GM12874 (cell line): ENCODE results near the gene TMEM151B.

Experiments
- TF ChIP-seq, protein P1 (sequence below): IDR thresholded peaks from 2 replicates; pipeline ENCODE4 v1.5.1; 2011; ENCODE audit warnings: low read depth, mild to moderate bottlenecking, control low read depth, low read length, moderate library complexity; ENCODE audit not compliant: insufficient read depth

The TMEM151B gene

DNA sequence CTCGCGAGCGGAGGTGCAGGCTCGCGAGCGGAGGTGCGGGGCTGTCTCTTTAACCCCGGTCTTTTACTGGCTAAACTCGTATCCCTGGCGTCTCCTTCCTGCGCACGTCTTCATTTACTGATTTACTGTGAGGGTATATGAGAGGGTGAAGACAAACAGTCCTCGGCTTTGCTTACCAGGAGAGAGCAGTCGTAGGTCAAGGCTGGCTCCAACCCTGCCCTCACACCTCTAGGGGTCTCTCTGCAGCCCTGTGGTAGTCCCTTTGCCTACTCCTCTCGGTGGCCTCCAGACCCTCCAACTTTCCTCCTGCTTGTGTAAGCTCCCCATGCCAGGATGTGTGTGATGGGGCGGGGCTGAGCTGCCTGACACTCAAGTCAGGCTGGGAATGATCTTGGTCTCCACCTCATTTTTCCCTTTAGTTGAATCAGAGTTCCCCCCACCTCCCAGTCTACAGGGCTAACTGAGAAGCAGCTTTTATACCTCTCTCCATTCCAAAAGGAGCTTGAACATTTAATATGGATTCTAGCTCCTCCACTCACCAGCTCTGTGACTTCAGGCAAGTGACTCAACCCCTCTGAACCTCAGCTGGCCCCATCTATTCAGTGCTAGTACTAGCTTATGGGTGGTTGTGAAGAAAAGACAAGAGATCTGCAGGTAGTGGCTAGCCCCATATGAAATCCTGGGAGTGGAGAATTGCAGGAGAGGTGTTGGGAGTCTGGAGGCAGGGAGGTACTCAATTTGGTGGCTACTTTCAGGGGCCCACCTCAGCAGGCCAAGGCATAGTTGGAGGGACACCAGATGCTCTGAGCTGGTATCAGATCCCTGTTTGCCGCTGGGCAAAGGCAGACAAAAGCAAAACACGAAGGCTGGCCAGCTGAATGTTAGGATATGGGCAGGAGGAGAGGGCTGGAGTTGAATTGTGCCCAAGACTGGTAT, 46.0 kb upstream of the TMEM151B start:
- TF ChIP-seq, protein P1, sequence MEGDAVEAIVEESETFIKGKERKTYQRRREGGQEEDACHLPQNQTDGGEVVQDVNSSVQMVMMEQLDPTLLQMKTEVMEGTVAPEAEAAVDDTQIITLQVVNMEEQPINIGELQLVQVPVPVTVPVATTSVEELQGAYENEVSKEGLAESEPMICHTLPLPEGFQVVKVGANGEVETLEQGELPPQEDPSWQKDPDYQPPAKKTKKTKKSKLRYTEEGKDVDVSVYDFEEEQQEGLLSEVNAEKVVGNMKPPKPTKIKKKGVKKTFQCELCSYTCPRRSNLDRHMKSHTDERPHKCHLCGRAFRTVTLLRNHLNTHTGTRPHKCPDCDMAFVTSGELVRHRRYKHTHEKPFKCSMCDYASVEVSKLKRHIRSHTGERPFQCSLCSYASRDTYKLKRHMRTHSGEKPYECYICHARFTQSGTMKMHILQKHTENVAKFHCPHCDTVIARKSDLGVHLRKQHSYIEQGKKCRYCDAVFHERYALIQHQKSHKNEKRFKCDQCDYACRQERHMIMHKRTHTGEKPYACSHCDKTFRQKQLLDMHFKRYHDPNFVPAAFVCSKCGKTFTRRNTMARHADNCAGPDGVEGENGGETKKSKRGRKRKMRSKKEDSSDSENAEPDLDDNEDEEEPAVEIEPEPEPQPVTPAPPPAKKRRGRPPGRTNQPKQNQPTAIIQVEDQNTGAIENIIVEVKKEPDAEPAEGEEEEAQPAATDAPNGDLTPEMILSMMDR, result peak; percentile 27

DNA sequence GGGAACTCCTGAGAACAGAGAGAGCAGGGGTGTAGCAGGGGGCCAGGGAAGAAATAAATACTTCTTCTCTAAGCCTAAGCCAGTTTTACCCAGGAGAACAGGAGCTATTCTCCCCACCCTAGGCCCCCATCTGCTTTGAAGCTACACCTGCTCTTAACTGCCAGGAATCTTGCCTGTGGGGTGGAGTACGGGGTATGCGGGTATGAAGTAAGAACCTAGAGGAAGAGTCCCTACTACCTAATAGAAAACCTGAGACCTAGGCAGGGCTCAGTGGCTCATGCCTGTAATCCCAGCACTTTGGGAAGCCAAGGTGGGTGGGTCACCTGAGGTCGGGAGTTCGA, 45.3 kb upstream of the TMEM151B start:
- TF ChIP-seq, protein P1, result no peak

DNA sequence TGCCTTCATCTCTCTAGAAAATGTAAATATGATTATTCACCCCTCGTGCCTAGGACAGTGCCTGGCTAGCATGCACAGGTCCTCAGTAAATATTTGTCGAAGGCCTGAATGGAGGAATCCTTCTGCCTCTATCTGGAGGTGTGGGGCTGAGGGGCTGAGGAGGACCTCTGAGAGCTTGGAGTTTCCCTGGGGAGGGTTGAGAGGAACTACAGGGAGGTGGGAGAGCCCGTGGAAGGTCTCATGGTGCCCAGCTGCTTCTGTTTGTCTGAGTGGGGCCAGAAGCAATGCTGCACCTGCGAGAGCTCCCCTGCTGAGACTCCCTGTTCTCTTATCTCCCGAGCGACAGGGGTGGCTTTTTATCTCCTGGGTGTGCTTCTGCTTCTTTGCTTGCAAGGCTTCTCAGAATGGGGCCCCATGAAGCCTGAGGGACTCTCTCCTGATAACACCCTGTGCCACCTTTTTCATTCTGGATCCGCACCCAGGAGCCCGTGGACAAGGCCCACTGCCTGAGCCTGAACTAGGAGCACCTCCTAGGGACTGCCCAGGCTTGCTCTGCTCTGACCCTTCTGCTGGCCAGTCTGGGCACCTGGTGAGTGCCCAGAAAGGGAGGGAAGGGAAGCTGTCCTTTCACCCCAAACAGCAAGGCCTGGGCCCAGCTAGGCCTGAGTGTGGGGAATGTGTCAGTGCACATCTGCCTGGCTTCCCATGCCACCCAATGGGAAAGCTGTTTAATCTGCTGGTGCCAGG, 44.5 kb upstream of the TMEM151B start:
- TF ChIP-seq, protein P1, result no peak

DNA sequence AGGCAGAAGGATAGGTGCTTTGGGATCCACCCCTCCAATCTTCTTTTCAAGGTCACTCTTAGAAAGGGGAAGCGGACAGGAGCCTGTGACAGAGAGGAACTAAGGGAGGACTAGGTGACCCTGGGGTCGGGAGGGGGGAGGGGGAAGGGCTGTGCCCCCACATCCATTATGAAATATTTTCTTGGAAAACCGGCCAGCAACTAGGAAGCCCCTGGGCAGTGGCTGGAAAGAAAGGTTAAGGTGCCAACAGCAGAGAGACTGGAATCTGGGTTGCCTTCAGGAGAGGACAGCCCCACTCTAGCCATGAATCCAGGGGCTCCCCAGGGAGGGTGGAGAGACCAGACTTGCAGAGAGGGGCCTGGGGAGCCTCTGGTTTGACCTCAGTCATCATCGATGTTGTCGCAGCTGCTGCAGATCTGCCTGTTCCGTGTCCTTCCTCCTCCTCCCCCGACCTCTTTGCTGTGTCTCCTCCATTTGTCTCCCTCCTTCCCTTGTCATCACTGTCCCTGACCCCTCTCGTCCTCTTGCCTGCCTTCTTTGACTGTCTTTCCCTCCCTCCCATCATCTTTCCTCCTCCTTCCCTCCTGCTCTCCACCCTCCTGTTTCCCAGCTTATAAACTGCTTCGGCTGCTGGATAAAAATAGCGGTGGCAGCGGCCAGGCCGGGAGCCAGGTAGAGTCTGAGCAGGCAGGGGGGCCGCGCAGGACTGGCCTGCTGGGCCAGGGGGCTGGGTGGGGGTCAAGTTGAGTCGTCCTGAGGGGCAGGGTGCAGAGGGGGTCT, 43.7 kb upstream of the TMEM151B start:
- TF ChIP-seq, protein P1, result no peak

DNA sequence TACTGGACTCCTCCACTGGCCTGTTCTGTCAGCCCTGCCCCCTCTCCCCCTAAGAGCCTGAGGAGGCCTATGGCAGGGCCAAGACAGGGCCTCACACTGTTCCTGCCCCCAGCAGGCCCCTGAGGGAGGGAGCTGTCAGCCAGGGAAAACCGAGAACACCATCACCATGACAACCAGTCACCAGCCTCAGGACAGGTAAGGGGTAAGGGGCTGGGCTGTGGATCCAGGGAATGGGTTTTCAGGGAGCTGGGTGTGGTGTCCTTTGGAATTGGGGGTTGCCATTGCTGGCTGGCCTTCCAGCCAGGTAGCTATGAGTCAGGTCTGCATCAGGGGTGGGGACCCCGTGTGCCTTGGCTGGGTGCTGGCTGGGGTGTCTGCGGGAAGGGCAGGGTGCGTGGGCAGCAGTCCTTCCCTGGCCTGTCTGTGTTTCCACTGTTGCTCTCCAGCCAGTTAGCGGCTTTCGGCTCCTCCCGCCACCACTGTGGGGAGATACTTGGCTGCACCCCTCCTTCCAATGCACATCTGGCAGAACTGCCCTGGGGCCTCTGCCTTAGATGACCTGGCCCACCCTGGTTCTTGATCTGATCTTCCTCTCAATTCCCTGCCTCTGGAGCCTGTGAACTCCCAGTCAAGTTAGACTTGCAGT, 43.0 kb upstream of the TMEM151B start:
- TF ChIP-seq, protein P1, result no peak

DNA sequence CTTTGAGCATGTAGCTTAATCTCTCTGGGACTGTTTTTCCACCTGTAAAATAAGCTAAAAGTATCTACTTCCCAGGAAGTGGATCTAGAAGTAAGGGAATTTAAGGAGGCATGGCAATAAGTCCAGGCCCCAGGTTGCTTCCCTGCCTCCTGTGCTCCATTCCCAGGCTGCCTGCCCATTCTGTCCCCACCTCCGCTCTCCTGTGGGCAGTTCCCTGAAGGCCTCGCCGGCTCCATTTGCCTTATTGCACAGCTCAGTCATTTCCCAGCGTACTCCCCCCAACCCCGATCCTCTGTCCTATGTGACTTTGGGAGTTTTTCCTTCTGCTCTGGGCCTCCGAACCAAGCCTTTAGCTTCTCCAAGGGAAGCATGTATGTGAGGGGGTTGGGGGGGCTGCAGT, 42.2 kb upstream of the TMEM151B start:
- TF ChIP-seq, protein P1, result no peak
